Measurements from ENCODE around the gene ABLIM3. TPM values are rescaled to one million over a fixed set of nuclear protein-coding genes. Genes with fewer than 3 reads are reported as not detected.

ABLIM3 gene
- total RNA-seq, 1 experiment from 2014 or later: 14.3 TPM

DNA sequence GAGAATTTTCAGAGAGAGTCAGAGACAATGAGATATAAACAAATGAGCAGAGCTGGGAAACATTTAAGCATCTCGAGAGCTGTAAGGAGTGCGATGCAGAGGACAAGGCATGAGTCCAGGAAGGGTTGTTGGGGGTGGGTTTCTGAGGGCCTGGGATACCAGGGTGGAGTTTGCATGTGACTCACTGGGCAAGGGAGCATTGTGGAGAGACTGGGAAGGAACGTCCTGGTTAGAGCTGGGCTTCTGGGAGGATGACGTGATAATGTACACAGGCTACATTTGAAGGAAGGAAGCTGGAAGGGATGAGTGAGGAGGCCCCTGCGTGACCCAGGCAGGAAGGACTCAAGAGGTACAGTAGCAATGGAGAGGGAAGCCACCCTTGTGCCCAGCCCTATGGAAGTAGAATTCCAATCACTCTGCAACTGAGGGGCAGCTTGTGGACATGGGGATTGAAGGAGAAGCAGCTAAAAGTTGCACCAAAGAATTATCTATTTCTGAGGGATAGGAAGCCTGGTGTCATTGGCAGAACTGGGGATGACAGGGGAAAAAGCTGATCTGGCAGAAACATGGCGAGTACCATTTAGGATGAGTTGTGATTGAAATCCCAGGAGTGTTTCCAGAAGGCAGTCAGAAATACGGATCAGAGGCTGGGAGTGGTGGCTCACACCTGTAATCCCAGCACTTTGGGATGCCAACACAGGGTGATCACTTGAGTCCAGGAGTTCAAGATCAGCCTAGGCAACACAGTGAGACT, 71.1 kb downstream of the ABLIM3 start (continued):
- TF ChIP-seq FOSL1 (IDR thresholded peaks at IDR 0.05; ENCODE audit: low read depth): no peak
- no peak for TF ChIP-seq SRF (IDR thresholded peaks at IDR 0.05; ENCODE audit: low read depth)
- TF ChIP-seq RAD21 (IDR thresholded peaks at IDR 0.05; ENCODE audit: low read depth): no peak
- TF ChIP-seq SIN3A (IDR thresholded peaks at IDR 0.05; ENCODE audit: low read depth): no peak

DNA sequence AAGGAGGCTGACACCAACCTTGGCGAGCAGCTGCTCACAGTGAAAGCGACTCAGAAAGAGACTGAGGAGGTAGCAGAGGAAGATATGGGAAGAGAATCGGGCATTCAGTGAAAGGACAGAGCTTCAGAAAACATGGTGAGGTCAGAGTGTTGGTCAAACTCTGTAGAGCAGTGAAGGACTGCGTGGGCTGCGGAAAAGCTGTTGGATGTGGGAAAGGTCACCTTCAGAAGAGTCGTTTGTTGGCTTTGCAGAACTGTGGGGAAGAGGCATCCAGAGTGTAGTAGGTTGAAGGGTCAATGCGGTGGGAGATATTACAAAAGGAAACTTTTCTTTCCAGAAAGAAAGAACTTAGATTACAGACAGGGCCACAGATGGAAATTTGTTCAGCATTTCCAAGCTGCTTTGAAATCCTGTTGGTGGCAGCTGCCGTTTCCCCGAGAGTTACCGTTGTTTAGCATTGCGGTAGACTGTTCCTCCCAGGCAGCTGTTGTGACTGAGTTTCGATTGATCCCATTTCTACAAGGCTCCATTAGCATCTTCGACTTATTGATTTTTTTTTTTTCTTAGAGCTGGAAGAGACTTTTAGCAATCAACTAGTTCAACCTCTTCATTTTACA, 72.1 kb downstream of the ABLIM3 start:
- RAD21 ChIA-PET (ENCODE audit: low non-redundant PET in 1 of 2, low total read pairs in 2 of 2, uncharacterized antibody in 2 of 2, unreplicated experiment in 2 of 2): no interaction called here
- Histone ChIP-seq H3K9me2 (ENCODE audit: insufficient read depth) (peaks cover 3% of the 10 kb centered on the region; the same call in 1 of the 2 replicates), H3K9me3 (ENCODE audit: control insufficient read depth in 1 of 2, insufficient read depth in 1 of 2, low read depth in 1 of 2, low read length in 2 of 2) (no peaks in the 10 kb centered on the region), H3K4me1 (ENCODE audit: control insufficient read depth in 1 of 2, insufficient read depth in 2 of 2, low read length in 2 of 2) (peaks cover 17 to 42% of the 10 kb centered on the region in 2 experiments), H3K4me3 (replicated peaks in 1 of 2; ENCODE audit: low read depth in 1 of 2, low read length in 2 of 2) (no peak overlapping the region), H3K79me2 (ENCODE audit: insufficient read depth, low read length) (no peaks in the 10 kb centered on the region), H3K27ac (ENCODE audit: low read depth, low read length) (no peak overlapping the region), H4K20me1 (ENCODE audit: insufficient read depth) (no peaks in the 10 kb centered on the region), H2AFZ (ENCODE audit: low read depth, low read length, poor library complexity, severe bottlenecking) (no peak overlapping the region), H3K9ac (ENCODE audit: low read length) (no peak overlapping the region), H3K4me2 (ENCODE audit: low read length) (no peak overlapping the region), H3K36me3 (ENCODE audit: control insufficient read depth in 1 of 2, insufficient read depth in 2 of 2, low read length in 2 of 2) (no peaks in the 10 kb centered on the region), H3K27me3 (ENCODE audit: insufficient read depth, low read length) (no peaks in the 10 kb centered on the region)
- ATAC-seq (no peak), DNase-seq (ENCODE audit: low read depth, low spot score) (no peak)
- POLR2A ChIA-PET: no interaction called here
- intact Hi-C loops (cut with micrococcal nuclease): no loop called here
- CTCF ChIA-PET: no interaction called here
- TF ChIP-seq RAD21 (IDR thresholded peaks at IDR 0.05; ENCODE audit: low read depth) (no peak), SRF (IDR thresholded peaks at IDR 0.05; ENCODE audit: low read depth) (no peak), FOSL1 (IDR thresholded peaks at IDR 0.05; ENCODE audit: low read depth) (no peak), EZH2phosphoT487 (IDR thresholded peaks at IDR 0.05; ENCODE audit: borderline replicate concordance) (no peak), ELF1 (IDR thresholded peaks at IDR 0.05; ENCODE audit: borderline replicate concordance, low read depth) (no peak), ZNF274 (IDR thresholded peaks at IDR 0.05; ENCODE audit: low read depth, low read length) (no peak), SIN3A (IDR thresholded peaks at IDR 0.05; ENCODE audit: low read depth) (no peak), ZFX (IDR thresholded peaks at IDR 0.05) (no peak), ZBTB33 (IDR thresholded peaks at IDR 0.05; ENCODE audit: extremely low read depth, insufficient replicate concordance, low read length) (no peak)
- TF ChIP-seq, protein P1, sequence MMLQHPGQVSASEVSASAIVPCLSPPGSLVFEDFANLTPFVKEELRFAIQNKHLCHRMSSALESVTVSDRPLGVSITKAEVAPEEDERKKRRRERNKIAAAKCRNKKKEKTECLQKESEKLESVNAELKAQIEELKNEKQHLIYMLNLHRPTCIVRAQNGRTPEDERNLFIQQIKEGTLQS (IDR thresholded peaks at IDR 0.05): no peak
- TF ChIP-seq, protein P2, sequence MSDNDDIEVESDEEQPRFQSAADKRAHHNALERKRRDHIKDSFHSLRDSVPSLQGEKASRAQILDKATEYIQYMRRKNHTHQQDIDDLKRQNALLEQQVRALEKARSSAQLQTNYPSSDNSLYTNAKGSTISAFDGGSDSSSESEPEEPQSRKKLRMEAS (IDR thresholded peaks at IDR 0.05): no peak
- TF ChIP-seq, protein P3, sequence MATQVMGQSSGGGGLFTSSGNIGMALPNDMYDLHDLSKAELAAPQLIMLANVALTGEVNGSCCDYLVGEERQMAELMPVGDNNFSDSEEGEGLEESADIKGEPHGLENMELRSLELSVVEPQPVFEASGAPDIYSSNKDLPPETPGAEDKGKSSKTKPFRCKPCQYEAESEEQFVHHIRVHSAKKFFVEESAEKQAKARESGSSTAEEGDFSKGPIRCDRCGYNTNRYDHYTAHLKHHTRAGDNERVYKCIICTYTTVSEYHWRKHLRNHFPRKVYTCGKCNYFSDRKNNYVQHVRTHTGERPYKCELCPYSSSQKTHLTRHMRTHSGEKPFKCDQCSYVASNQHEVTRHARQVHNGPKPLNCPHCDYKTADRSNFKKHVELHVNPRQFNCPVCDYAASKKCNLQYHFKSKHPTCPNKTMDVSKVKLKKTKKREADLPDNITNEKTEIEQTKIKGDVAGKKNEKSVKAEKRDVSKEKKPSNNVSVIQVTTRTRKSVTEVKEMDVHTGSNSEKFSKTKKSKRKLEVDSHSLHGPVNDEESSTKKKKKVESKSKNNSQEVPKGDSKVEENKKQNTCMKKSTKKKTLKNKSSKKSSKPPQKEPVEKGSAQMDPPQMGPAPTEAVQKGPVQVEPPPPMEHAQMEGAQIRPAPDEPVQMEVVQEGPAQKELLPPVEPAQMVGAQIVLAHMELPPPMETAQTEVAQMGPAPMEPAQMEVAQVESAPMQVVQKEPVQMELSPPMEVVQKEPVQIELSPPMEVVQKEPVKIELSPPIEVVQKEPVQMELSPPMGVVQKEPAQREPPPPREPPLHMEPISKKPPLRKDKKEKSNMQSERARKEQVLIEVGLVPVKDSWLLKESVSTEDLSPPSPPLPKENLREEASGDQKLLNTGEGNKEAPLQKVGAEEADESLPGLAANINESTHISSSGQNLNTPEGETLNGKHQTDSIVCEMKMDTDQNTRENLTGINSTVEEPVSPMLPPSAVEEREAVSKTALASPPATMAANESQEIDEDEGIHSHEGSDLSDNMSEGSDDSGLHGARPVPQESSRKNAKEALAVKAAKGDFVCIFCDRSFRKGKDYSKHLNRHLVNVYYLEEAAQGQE (IDR thresholded peaks at IDR 0.05; ENCODE audit: low read depth): no peak
- no TSS peak for BruUV-seq (replicated peaks)

Data from HCT116 (cell line).